ENCODE results near the gene HMX1.

- no peak for TF ChIP-seq CTCF (IDR thresholded peaks at IDR 0.05)
- no peak for TF ChIP-seq POLR2A (IDR thresholded peaks at IDR 0.05)
These were observed 49.3 kb upstream of the HMX1 start for GRCh38 chr4:8920969-8921368.
